Hematopoietic multipotent progenitor cell treated with erythropoietin and hydrocortisone succinate and interleukin-3 and kit ligand, for 15 days (in vitro differentiated cells): ENCODE measurements around the gene CLDN24.

Source experiments
- DNase-seq: peaks from one replicate; pipeline ENCODE4 v3.0.0-alpha.2; 2015; ENCODE audit warnings: low spot score

The CLDN24 gene

DNA sequence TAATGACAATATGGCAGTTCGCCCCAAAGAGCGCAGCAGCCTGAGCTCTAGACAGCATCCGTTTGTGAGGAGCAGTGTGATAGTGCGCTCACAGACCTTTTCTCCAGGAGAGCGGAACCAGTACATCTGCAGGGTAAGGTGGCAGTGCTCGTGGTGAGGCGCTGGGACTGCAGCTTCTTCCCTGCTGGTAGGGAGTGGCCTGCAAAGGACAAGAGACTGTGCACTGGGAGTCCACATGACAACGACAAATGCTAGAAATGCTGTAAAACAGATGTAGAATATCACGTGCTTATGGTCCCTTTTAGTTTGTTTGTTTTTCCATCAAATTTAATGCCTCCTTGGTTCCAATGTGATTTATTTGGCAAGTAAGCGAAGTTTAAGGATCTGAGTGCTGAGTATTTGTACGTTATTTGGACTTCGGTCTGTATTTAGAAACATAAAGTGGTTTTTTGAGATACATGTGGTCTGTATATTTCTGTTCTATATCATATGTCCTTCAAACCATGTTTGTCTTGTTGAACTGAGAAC, 37.9 kb downstream of the CLDN24 start:
- no peak for DNase-seq

DNA sequence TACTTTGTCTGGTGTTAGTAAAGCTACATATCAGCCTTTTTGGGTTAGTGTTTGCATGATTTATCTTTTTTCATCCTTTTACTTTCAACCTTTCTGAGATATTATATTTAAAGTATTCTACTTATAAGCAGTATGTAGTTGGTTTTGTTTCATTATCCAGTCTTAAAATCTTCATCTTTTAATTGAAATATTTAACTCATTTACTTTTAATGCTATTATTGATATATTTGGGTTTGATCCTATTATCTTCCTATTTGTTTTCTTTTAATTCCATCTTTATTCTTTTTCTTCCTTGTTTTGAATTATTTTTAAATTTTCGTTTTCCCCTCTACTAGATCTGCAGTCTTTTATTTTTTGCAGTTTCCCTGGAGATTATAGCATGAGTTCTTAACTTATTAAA, 46.1 kb downstream of the CLDN24 start:
- no peak for DNase-seq

DNA sequence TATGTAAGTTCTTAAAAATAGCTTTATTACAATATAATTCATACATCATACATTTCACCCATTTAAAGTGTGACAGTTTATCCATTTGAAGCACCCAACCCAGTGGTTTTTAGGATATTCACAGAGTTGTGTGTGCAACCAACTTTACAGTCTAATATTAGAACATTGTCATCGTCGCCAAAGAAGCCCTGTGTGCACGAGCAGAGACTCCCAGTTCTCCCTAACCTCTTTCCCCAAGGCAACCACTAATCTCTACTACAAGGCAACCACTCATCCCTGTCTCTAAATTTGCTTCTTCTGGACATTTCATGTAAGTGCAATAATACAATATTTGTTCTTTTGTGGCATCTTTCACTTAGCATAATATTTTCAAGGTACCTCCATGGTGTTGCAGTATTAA, 49.8 kb downstream of the CLDN24 start:
- no peak for DNase-seq
